ENCODE data around the gene VANGL2.

VANGL2 gene

GRCh38 chr1:160371346-160371631 is 29.1 kb upstream of the VANGL2 start:
- H3K36me3 ChIP-seq (replicated peaks in 1 of 2; ENCODE audit: control insufficient read depth in 2 of 2, insufficient read depth in 2 of 2, low read length in 2 of 2), result no peaks in the 10 kb centered on the region
- no peaks in the 10 kb centered on the region for H3K9me3 ChIP-seq (replicated peaks in 1 of 2; ENCODE audit: control insufficient read depth in 2 of 2, insufficient read depth in 1 of 2, low read depth in 1 of 2, low read length in 2 of 2)
- H3K14ac ChIP-seq (ENCODE audit: low read length), result no peak overlapping the region
- no peaks in the 10 kb centered on the region for H3K79me1 ChIP-seq (ENCODE audit: low read depth, low read length)
- H2BK120ac ChIP-seq (ENCODE audit: low read depth, low read length), result no peak overlapping the region
- H4K91ac ChIP-seq (ENCODE audit: low read depth, low read length, poor library complexity), result no peak overlapping the region
- no peak overlapping the region for H3K4ac ChIP-seq (ENCODE audit: low read length)
- H3K4me1 ChIP-seq (ENCODE audit: control insufficient read depth in 2 of 2, insufficient read depth in 1 of 2, low read depth in 1 of 2, low read length in 2 of 2), result peaks cover 24 to 25% of the 10 kb centered on the region in 2 donors
- no peak overlapping the region for H2BK5ac ChIP-seq (ENCODE audit: low read length)
- H3K4me2 ChIP-seq (ENCODE audit: insufficient read depth, low read length, poor library complexity, severe bottlenecking), result no peak overlapping the region
- H2BK12ac ChIP-seq (ENCODE audit: low read length), result no peak overlapping the region
- H3K27ac ChIP-seq (replicated peaks; ENCODE audit: low read length), result no peak overlapping the region
- H2AK5ac ChIP-seq (ENCODE audit: low read depth, low read length), result no peak overlapping the region
- peak overlapping the region; percentile 63 for H3K18ac ChIP-seq (ENCODE audit: low read length)
- no peak overlapping the region for H2AFZ ChIP-seq (ENCODE audit: low read length)
- H4K8ac ChIP-seq (ENCODE audit: low read depth, low read length), result no peak overlapping the region
- H3K9ac ChIP-seq (ENCODE audit: low read depth, low read length, poor library complexity), result no peak overlapping the region
- no peak for DNase-seq (ENCODE audit: low spot score)
- no peak overlapping the region for H3K23ac ChIP-seq (ENCODE audit: low read depth, low read length, poor library complexity)
- H3K4me3 ChIP-seq (ENCODE audit: low read length in 2 of 2), result no peak overlapping the region
- no peak overlapping the region for H2BK15ac ChIP-seq (ENCODE audit: low read length)
- H3K27me3 ChIP-seq (ENCODE audit: control insufficient read depth in 3 of 3, insufficient read depth in 3 of 3, low read depth in 1 of 3, low read length in 3 of 3), result no peaks in the 10 kb centered on the region

- Histone ChIP-seq H2AFZ (ENCODE audit: low read length) (no peak overlapping the region), H3K27ac (replicated peaks; ENCODE audit: low read length) (no peak overlapping the region), H2BK5ac (ENCODE audit: low read length) (peak overlapping the region; percentile 0), H3K9me3 (replicated peaks in 1 of 2; ENCODE audit: control insufficient read depth in 2 of 2, insufficient read depth in 1 of 2, low read depth in 1 of 2, low read length in 2 of 2) (no peaks in the 10 kb centered on the region), H3K23ac (ENCODE audit: low read depth, low read length, poor library complexity) (no peak overlapping the region), H2BK15ac (ENCODE audit: low read length) (no peak overlapping the region), H3K36me3 (replicated peaks in 1 of 2; ENCODE audit: control insufficient read depth in 2 of 2, insufficient read depth in 2 of 2, low read length in 2 of 2) (no peaks in the 10 kb centered on the region), H3K4me2 (ENCODE audit: insufficient read depth, low read length, poor library complexity, severe bottlenecking) (no peak overlapping the region), H3K79me1 (ENCODE audit: low read depth, low read length) (no peaks in the 10 kb centered on the region), H3K18ac (ENCODE audit: low read length) (no peak overlapping the region), H3K27me3 (ENCODE audit: control insufficient read depth in 3 of 3, insufficient read depth in 3 of 3, low read depth in 1 of 3, low read length in 3 of 3) (no peaks in the 10 kb centered on the region), H3K4me1 (ENCODE audit: control insufficient read depth in 2 of 2, insufficient read depth in 1 of 2, low read depth in 1 of 2, low read length in 2 of 2) (peaks cover 26% of the 10 kb centered on the region in 2 donors), H3K4me3 (ENCODE audit: low read length in 2 of 2) (no peak overlapping the region), H3K9ac (ENCODE audit: low read depth, low read length, poor library complexity) (no peak overlapping the region), H3K4ac (ENCODE audit: low read length) (no peak overlapping the region), H2BK12ac (ENCODE audit: low read length) (no peak overlapping the region), H4K8ac (ENCODE audit: low read depth, low read length) (no peak overlapping the region), H2AK5ac (ENCODE audit: low read depth, low read length) (peak overlapping the region; percentile 34), H4K91ac (ENCODE audit: low read depth, low read length, poor library complexity) (no peak overlapping the region), H3K14ac (ENCODE audit: low read length) (no peak overlapping the region), H2BK120ac (ENCODE audit: low read depth, low read length) (no peak overlapping the region)
- WGBS, 2 donors (ENCODE audit: extremely low coverage in 2 of 2, insufficient read length in 2 of 2, insufficient replicate concordance in 1 of 2), result no CpG with 5 or more reads among the region's 4 CpGs
- no peak for DNase-seq (ENCODE audit: low spot score)
Observed at GRCh38 chr1:160371756-160372155, 28.6 kb upstream of the VANGL2 start.

GRCh38 chr1:160373696-160374095 is 26.7 kb upstream of the VANGL2 start:
- Histone ChIP-seq H3K9me3 (replicated peaks in 1 of 2; ENCODE audit: control insufficient read depth in 2 of 2, insufficient read depth in 1 of 2, low read depth in 1 of 2, low read length in 2 of 2) (no peaks in the 10 kb centered on the region), H3K23ac (ENCODE audit: low read depth, low read length, poor library complexity) (no peak overlapping the region), H3K36me3 (replicated peaks in 1 of 2; ENCODE audit: control insufficient read depth in 2 of 2, insufficient read depth in 2 of 2, low read length in 2 of 2) (no peaks in the 10 kb centered on the region), H2AFZ (ENCODE audit: low read length) (no peak overlapping the region), H3K79me1 (ENCODE audit: low read depth, low read length) (no peaks in the 10 kb centered on the region), H2BK5ac (ENCODE audit: low read length) (no peak overlapping the region), H4K91ac (ENCODE audit: low read depth, low read length, poor library complexity) (no peak overlapping the region), H3K9ac (ENCODE audit: low read depth, low read length, poor library complexity) (no peak overlapping the region), H4K8ac (ENCODE audit: low read depth, low read length) (no peak overlapping the region), H3K4me2 (ENCODE audit: insufficient read depth, low read length, poor library complexity, severe bottlenecking) (no peak overlapping the region), H3K18ac (ENCODE audit: low read length) (no peak overlapping the region), H2BK15ac (ENCODE audit: low read length) (no peak overlapping the region), H2BK120ac (ENCODE audit: low read depth, low read length) (no peak overlapping the region), H3K4ac (ENCODE audit: low read length) (no peak overlapping the region), H3K4me1 (ENCODE audit: control insufficient read depth in 2 of 2, insufficient read depth in 1 of 2, low read depth in 1 of 2, low read length in 2 of 2) (peaks cover 21 to 26% of the 10 kb centered on the region in 2 donors), H2BK12ac (ENCODE audit: low read length) (no peak overlapping the region), H3K27me3 (ENCODE audit: control insufficient read depth in 3 of 3, insufficient read depth in 3 of 3, low read depth in 1 of 3, low read length in 3 of 3) (no peaks in the 10 kb centered on the region), H3K14ac (ENCODE audit: low read length) (no peak overlapping the region), H3K27ac (replicated peaks; ENCODE audit: low read length) (no peak overlapping the region), H2AK5ac (ENCODE audit: low read depth, low read length) (no peak overlapping the region), H3K4me3 (ENCODE audit: low read length in 2 of 2) (no peak overlapping the region)
- DNase-seq (ENCODE audit: low spot score), result no peak
- no CpG with 5 or more reads among the region's 4 CpGs for WGBS, 2 donors (ENCODE audit: extremely low coverage in 2 of 2, insufficient read length in 2 of 2, insufficient replicate concordance in 1 of 2)

- Histone ChIP-seq H4K8ac (ENCODE audit: low read depth, low read length) (no peak overlapping the region), H3K9me3 (replicated peaks in 1 of 2; ENCODE audit: control insufficient read depth in 2 of 2, insufficient read depth in 1 of 2, low read depth in 1 of 2, low read length in 2 of 2) (no peaks in the 10 kb centered on the region), H3K27me3 (ENCODE audit: control insufficient read depth in 3 of 3, insufficient read depth in 3 of 3, low read depth in 1 of 3, low read length in 3 of 3) (no peaks in the 10 kb centered on the region), H4K91ac (ENCODE audit: low read depth, low read length, poor library complexity) (no peak overlapping the region), H3K9ac (ENCODE audit: low read depth, low read length, poor library complexity) (no peak overlapping the region), H3K79me1 (ENCODE audit: low read depth, low read length) (no peaks in the 10 kb centered on the region), H2BK5ac (ENCODE audit: low read length) (no peak overlapping the region), H3K14ac (ENCODE audit: low read length) (no peak overlapping the region), H2AK5ac (ENCODE audit: low read depth, low read length) (peak overlapping the region; percentile 39), H2AFZ (ENCODE audit: low read length) (peak overlapping the region; percentile 79), H3K23ac (ENCODE audit: low read depth, low read length, poor library complexity) (no peak overlapping the region), H3K4ac (ENCODE audit: low read length) (no peak overlapping the region), H2BK12ac (ENCODE audit: low read length) (no peak overlapping the region), H3K36me3 (replicated peaks in 1 of 2; ENCODE audit: control insufficient read depth in 2 of 2, insufficient read depth in 2 of 2, low read length in 2 of 2) (no peaks in the 10 kb centered on the region), H2BK15ac (ENCODE audit: low read length) (peak overlapping the region; percentile 6), H2BK120ac (ENCODE audit: low read depth, low read length) (no peak overlapping the region), H3K4me1 (ENCODE audit: control insufficient read depth in 2 of 2, insufficient read depth in 1 of 2, low read depth in 1 of 2, low read length in 2 of 2) (peaks cover 21 to 26% of the 10 kb centered on the region in 2 donors), H3K27ac (replicated peaks; ENCODE audit: low read length) (peak overlapping the region; percentile 91), H3K4me3 (ENCODE audit: low read length in 2 of 2) (no peak overlapping the region), H3K4me2 (ENCODE audit: insufficient read depth, low read length, poor library complexity, severe bottlenecking) (no peak overlapping the region), H3K18ac (ENCODE audit: low read length) (peak overlapping the region; percentile 78)
- no CpG with 5 or more reads among the region's 6 CpGs for WGBS, 2 donors (ENCODE audit: extremely low coverage in 2 of 2, insufficient read length in 2 of 2, insufficient replicate concordance in 1 of 2)
- peak; percentile 37 for DNase-seq (ENCODE audit: low spot score)
Observed at GRCh38 chr1:160374306-160375110, 25.9 kb upstream of the VANGL2 start.
